HCT116 (cell line): Measurements from ENCODE around the gene DNASE1L3.

Experiments
- ATF3 ChIP-seq: IDR thresholded peaks from 2 replicates; pipeline ENCODE4 v1.6.1; 2012
- CEBPB ChIP-seq: IDR thresholded peaks from 2 replicates; pipeline ENCODE4 v1.6.1; 2012; ENCODE audit warnings: low read depth
- CTCF ChIP-seq, 3 experiments: fragments of 200-600 bp in 1 of 3; sonication (generic) in 1 of 3; IDR thresholded peaks in 2 of 3; conservative IDR thresholded peaks in 1 of 3; 2 replicates each; pipeline ENCODE4 v1.5.1; 2012 to 2017; ENCODE audit warnings: low read depth in 2 of 3, low read length in 2 of 3, antibody characterized with exemption in 1 of 3, borderline replicate concordance in 1 of 3, control low read depth in 1 of 3, mild to moderate bottlenecking in 1 of 3, mixed read lengths in 1 of 3, mixed run types in 1 of 3, moderate library complexity in 1 of 3; ENCODE audit not compliant: insufficient read depth in 1 of 3
- EZH2 ChIP-seq: fragments of 200-600 bp; sonication (generic); IDR thresholded peaks from 2 replicates; pipeline ENCODE4 v1.6.1; 2017; ENCODE audit warnings: antibody characterized with exemption, mixed run types
- JUND ChIP-seq: IDR thresholded peaks from 2 replicates; pipeline ENCODE4 v1.6.1; 2012
- POLR2A ChIP-seq: IDR thresholded peaks from 2 replicates; pipeline ENCODE4 v1.7.0; 2011; ENCODE audit warnings: borderline replicate concordance; ENCODE audit not compliant: insufficient read depth, insufficient read length; ENCODE audit errors: extremely low read depth
- POLR2AphosphoS5 ChIP-seq: IDR thresholded peaks from 2 replicates; pipeline ENCODE4 v1.6.1; 2011; ENCODE audit warnings: mild to moderate bottlenecking, low read depth, low read length, moderate library complexity
- ZFX ChIP-seq: fragments of 450-650 bp; IDR thresholded peaks from 2 replicates; pipeline ENCODE4 v1.6.1; 2017

GRCh38 chr3:58163234-58163633 lies 47.5 kb downstream of the DNASE1L3 start:
- TF ChIP-seq EZH2 = no peak
- no peak for TF ChIP-seq POLR2AphosphoS5
- no peak for TF ChIP-seq CEBPB
- no peak for TF ChIP-seq CTCF (IDR thresholded peaks at IDR 0.05 in 2 of 3, conservative IDR thresholded peaks at IDR 0.05 in 1 of 3; ENCODE audit: borderline replicate concordance in 1 of 3, insufficient read depth in 1 of 3, low read depth in 2 of 3, low read length in 2 of 3)
- TF ChIP-seq JUND = no peak
- TF ChIP-seq POLR2A = no peak
- TF ChIP-seq ATF3 = no peak
- no peak for TF ChIP-seq ZFX
